GM21528 (cell line): ENCODE data around the gene NPAS3.

Experiments
- ATAC-seq: cut with Tn5 transposase; IDR thresholded peaks from one replicate; pipeline ENCODE4 v1.9.1; 2021; ENCODE audit warnings: mild to moderate bottlenecking, moderate library complexity; ENCODE audit not compliant: unreplicated experiment, low FRiP score

NPAS3 gene

GRCh38 chr14:33835261-33835655 lies 896.6 kb downstream of the NPAS3 start:
- no peak for ATAC-seq

GRCh38 chr14:33835677-33836076 lies 897.0 kb downstream of the NPAS3 start:
- no peak for ATAC-seq

GRCh38 chr14:33836203-33836899 lies 897.7 kb downstream of the NPAS3 start:
- ATAC-seq, result no peak

GRCh38 chr14:33836900-33837577 lies 898.4 kb downstream of the NPAS3 start:
- no peak for ATAC-seq

GRCh38 chr14:33837943-33838683 lies 899.4 kb downstream of the NPAS3 start:
- no peak for ATAC-seq

- no peak for ATAC-seq
Observed at GRCh38 chr14:33839193-33840076, 900.8 kb downstream of the NPAS3 start.

- ATAC-seq, result no peak
Observed at GRCh38 chr14:33840797-33841196, 902.1 kb downstream of the NPAS3 start.

- no peak for ATAC-seq
Observed at GRCh38 chr14:33842299-33842698, 903.6 kb downstream of the NPAS3 start.

- ATAC-seq, result no peak
Observed at GRCh38 chr14:33844118-33844517, 905.4 kb downstream of the NPAS3 start.

GRCh38 chr14:33846100-33846824 lies 907.6 kb downstream of the NPAS3 start:
- ATAC-seq, result no peak

- ATAC-seq, result no peak
Observed at GRCh38 chr14:33847066-33847465, 908.4 kb downstream of the NPAS3 start.

- no peak for ATAC-seq
Observed at GRCh38 chr14:33848009-33848408, 909.3 kb downstream of the NPAS3 start.

GRCh38 chr14:33848706-33849454 lies 910.2 kb downstream of the NPAS3 start:
- no peak for ATAC-seq

- no peak for ATAC-seq
Observed at GRCh38 chr14:33849455-33849801, 910.7 kb downstream of the NPAS3 start.

GRCh38 chr14:33850826-33851225 lies 912.1 kb downstream of the NPAS3 start:
- ATAC-seq, result no peak

- no peak for ATAC-seq
Observed at GRCh38 chr14:33851366-33851765, 912.7 kb downstream of the NPAS3 start.

- ATAC-seq, result no peak
Observed at GRCh38 chr14:33851931-33852330, 913.3 kb downstream of the NPAS3 start.
